Measurements from ENCODE around the gene IRX4. TPM values are rescaled to one million over a fixed set of nuclear protein-coding genes. Genes with fewer than 3 reads are reported as not detected.

IRX4 gene
- total and polyA plus RNA-seq, 2 of the 4 experiments (the other 2 are of a cell fraction) = not detected

DNA sequence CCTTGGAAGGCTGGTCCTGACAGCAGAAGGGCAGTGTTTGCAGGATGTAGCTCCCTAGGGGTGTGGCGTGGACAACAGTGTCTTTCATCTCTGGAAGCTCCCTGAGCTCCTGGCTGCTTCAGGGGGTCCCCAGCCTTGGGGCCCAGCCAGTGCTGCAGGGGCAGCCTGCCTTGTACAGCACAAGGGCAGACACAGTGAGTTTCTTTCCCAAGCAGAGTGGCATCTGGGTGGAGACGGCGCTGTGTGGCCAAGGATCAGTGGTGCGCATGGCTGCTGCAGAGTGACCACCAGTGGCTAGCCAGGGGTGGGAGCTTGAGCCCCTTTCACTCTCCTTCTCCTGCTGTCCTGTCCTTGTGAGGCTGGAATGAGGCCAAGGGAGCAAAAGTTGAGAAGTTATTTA is 7.6 kb upstream of the IRX4 start:
- no peak overlapping the region for H3K4me2 ChIP-seq (ENCODE audit: low read depth, low read length)
- no peaks in the 10 kb centered on the region for H3K79me1 ChIP-seq (ENCODE audit: low read depth in 1 of 2, low read length in 2 of 2)
- BruUV-seq (replicated peaks) = no TSS peak
- ChIA-PET CTCF (no interaction called here), POLR2A (ENCODE audit: unreplicated experiment) (no interaction called here)
- H3K56ac ChIP-seq (ENCODE audit: extremely low read depth, insufficient read depth, low read length) = no peak overlapping the region
- H3K9ac ChIP-seq (ENCODE audit: low read depth, low read length) = no peak overlapping the region
- no peak overlapping the region for H2BK120ac ChIP-seq (ENCODE audit: low read depth, low read length)
- no peak overlapping the region for H3K23ac ChIP-seq (ENCODE audit: low read depth, low read length)
- no peak overlapping the region for H2BK20ac ChIP-seq (ENCODE audit: low read depth, low read length)
- H4K8ac ChIP-seq (ENCODE audit: low read depth in 2 of 2, low read length in 2 of 2) = no peak overlapping the region
- TF ChIP-seq BHLHE40 (IDR thresholded peaks at IDR 0.05; ENCODE audit: low read depth, low read length) = no peak
- TF ChIP-seq FOS (IDR thresholded peaks at IDR 0.05; ENCODE audit: low read depth, low read length) = no peak
- no peak for TF ChIP-seq RAD21 (IDR thresholded peaks at IDR 0.05; ENCODE audit: low read length)
- no peak for TF ChIP-seq NFE2L2 (IDR thresholded peaks at IDR 0.05; ENCODE audit: low read depth, low read length)
- no peak for TF ChIP-seq POLR2A (IDR thresholded peaks at IDR 0.05; ENCODE audit: low read depth, low read length)
- TF ChIP-seq MAZ (IDR thresholded peaks at IDR 0.05; ENCODE audit: borderline replicate concordance, low read depth, low read length) = no peak
- no peak for TF ChIP-seq MAFK (IDR thresholded peaks at IDR 0.05; ENCODE audit: low read depth, low read length)
- no peak for TF ChIP-seq RFX5 (IDR thresholded peaks at IDR 0.05; ENCODE audit: low read depth, low read length)
- TF ChIP-seq MXI1 (IDR thresholded peaks at IDR 0.05; ENCODE audit: borderline replicate concordance, low read depth, low read length) = no peak
- no peak for TF ChIP-seq CEBPB (IDR thresholded peaks at IDR 0.05; ENCODE audit: low read depth, low read length)
- no peak for TF ChIP-seq SMC3 (IDR thresholded peaks at IDR 0.05; ENCODE audit: low read depth, low read length)
- TF ChIP-seq CHD1 (IDR thresholded peaks at IDR 0.05; ENCODE audit: low read depth, low read length) = no peak
- TF ChIP-seq, protein P1, sequence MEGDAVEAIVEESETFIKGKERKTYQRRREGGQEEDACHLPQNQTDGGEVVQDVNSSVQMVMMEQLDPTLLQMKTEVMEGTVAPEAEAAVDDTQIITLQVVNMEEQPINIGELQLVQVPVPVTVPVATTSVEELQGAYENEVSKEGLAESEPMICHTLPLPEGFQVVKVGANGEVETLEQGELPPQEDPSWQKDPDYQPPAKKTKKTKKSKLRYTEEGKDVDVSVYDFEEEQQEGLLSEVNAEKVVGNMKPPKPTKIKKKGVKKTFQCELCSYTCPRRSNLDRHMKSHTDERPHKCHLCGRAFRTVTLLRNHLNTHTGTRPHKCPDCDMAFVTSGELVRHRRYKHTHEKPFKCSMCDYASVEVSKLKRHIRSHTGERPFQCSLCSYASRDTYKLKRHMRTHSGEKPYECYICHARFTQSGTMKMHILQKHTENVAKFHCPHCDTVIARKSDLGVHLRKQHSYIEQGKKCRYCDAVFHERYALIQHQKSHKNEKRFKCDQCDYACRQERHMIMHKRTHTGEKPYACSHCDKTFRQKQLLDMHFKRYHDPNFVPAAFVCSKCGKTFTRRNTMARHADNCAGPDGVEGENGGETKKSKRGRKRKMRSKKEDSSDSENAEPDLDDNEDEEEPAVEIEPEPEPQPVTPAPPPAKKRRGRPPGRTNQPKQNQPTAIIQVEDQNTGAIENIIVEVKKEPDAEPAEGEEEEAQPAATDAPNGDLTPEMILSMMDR (conservative IDR thresholded peaks at IDR 0.05; ENCODE audit: low read depth, low read length) = no peak
- TF ChIP-seq, protein P2, sequence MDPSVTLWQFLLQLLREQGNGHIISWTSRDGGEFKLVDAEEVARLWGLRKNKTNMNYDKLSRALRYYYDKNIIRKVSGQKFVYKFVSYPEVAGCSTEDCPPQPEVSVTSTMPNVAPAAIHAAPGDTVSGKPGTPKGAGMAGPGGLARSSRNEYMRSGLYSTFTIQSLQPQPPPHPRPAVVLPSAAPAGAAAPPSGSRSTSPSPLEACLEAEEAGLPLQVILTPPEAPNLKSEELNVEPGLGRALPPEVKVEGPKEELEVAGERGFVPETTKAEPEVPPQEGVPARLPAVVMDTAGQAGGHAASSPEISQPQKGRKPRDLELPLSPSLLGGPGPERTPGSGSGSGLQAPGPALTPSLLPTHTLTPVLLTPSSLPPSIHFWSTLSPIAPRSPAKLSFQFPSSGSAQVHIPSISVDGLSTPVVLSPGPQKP (IDR thresholded peaks at IDR 0.05; ENCODE audit: borderline replicate concordance, low read depth, low read length) = no peak
- TF ChIP-seq, protein P3, sequence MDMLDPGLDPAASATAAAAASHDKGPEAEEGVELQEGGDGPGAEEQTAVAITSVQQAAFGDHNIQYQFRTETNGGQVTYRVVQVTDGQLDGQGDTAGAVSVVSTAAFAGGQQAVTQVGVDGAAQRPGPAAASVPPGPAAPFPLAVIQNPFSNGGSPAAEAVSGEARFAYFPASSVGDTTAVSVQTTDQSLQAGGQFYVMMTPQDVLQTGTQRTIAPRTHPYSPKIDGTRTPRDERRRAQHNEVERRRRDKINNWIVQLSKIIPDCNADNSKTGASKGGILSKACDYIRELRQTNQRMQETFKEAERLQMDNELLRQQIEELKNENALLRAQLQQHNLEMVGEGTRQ (IDR thresholded peaks at IDR 0.05; ENCODE audit: low read depth, low read length) = no peak
- TF ChIP-seq RCOR1 (IDR thresholded peaks at IDR 0.05; ENCODE audit: insufficient replicate concordance, low read length) = no peak
- no CpG with 5 or more reads among the region's 4 CpGs for WGBS, 2 experiments (ENCODE audit: extremely low coverage in 2 of 2, insufficient read length in 1 of 2)
- H3K9me3 ChIP-seq (ENCODE audit: control insufficient read depth, insufficient read depth, low read length) = no peaks in the 10 kb centered on the region
- H3K9me1 ChIP-seq (ENCODE audit: insufficient read depth, low read length) = no peaks in the 10 kb centered on the region
- no peak for DNase-seq
- H2AFZ ChIP-seq (replicated peaks; ENCODE audit: low read length, poor library complexity) = no peak overlapping the region
- peaks cover 61% of the 10 kb centered on the region for H3K27me3 ChIP-seq (ENCODE audit: control insufficient read depth, insufficient read depth, low read length)
- no peak overlapping the region for H4K91ac ChIP-seq (ENCODE audit: insufficient read depth, low read depth, low read length)
- H2BK5ac ChIP-seq (ENCODE audit: low read depth, low read length, poor library complexity, severe bottlenecking) = no peak overlapping the region
- no peaks in the 10 kb centered on the region for H3K36me3 ChIP-seq (ENCODE audit: control insufficient read depth, insufficient read depth, low read length)
- H3K18ac ChIP-seq (ENCODE audit: low read depth, low read length) = no peak overlapping the region
- H3K14ac ChIP-seq (replicated peaks; ENCODE audit: low read depth, low read length) = no peak overlapping the region
- no peak for ATAC-seq (ENCODE audit: low read depth)
- dilution Hi-C loops (cut with HindIII; ENCODE audit: low sequenced_read_pairs, unreplicated experiment) = no loop called here
- no peak overlapping the region for H3K27ac ChIP-seq (ENCODE audit: insufficient read depth, low read length)
- no peak overlapping the region for H3K4ac ChIP-seq (ENCODE audit: low read depth, low read length)
- in situ Hi-C loops (cut with MboI; ENCODE audit: low sequenced_read_pairs) = no loop called here
- no peaks in the 10 kb centered on the region for H3K4me1 ChIP-seq (ENCODE audit: control insufficient read depth, insufficient read depth, low read length)
- no peak overlapping the region for H2AK5ac ChIP-seq (ENCODE audit: low read depth, low read length)
- no peak overlapping the region for H3K4me3 ChIP-seq (ENCODE audit: insufficient read depth, low read depth, low read length)
- no peak overlapping the region for H2AK9ac ChIP-seq (replicated peaks; ENCODE audit: low read depth, low read length, poor library complexity)
- no peak overlapping the region for H4K5ac ChIP-seq (ENCODE audit: low read depth, low read length)
- H2BK15ac ChIP-seq (ENCODE audit: low read depth, low read length) = no peak overlapping the region
- intact Hi-C loops (cut with micrococcal nuclease) = no loop called here
- H4K20me1 ChIP-seq (ENCODE audit: insufficient read depth, low read length) = no peaks in the 10 kb centered on the region
